K562 (cell line): Measurements from ENCODE around the gene CFAP251. TPM values are rescaled to one million over a fixed set of nuclear protein-coding genes. Genes with fewer than 3 reads are reported as not detected.
A peak's percentile ranks its signal among the peaks of the same experiment; 100 is the strongest.

Experiments used
- CBX1 ChIP-seq: sonication (generic); IDR thresholded peaks from 2 replicates; pipeline ENCODE4 v1.6.1; 2016; ENCODE audit warnings: antibody characterized with exemption, low read depth, mild to moderate bottlenecking
- CEBPZ ChIP-seq: fragments of 150-350 bp; IDR thresholded peaks from 2 replicates; pipeline ENCODE4 v1.6.1; 2014; ENCODE audit warnings: low read depth, mild to moderate bottlenecking, low read length, borderline replicate concordance
- FOXO4 ChIP-seq: fragments of 450-650 bp; formaldehyde crosslinking; IDR thresholded peaks from 2 replicates; pipeline ENCODE4 v1.4.0; 2020; ENCODE audit warnings: mild to moderate bottlenecking, moderate library complexity
- GABPB2 ChIP-seq: fragments of 250-450 bp; sonication (Bioruptor Pico); conservative IDR thresholded peaks from 2 replicates; pipeline ENCODE4 v1.5.1; 2021; ENCODE audit warnings: mild to moderate bottlenecking
- HIVEP1 ChIP-seq: fragments of 250-450 bp; sonication (Bioruptor Pico); IDR thresholded peaks from 2 replicates; pipeline ENCODE4 v1.4.0; 2020; ENCODE audit warnings: mild to moderate bottlenecking
- HMBOX1 ChIP-seq: sonication (generic); IDR thresholded peaks from 2 replicates; pipeline ENCODE4 v1.6.1; 2016
- MAX ChIP-seq: sonication (generic); formaldehyde crosslinking; IDR thresholded peaks from 2 replicates; pipeline ENCODE4 v1.9.0; 2022; ENCODE audit warnings: mild to moderate bottlenecking, missing genetic modification reagents
- MCM7 ChIP-seq, 2 experiments: fragments of 450-650 bp; IDR thresholded peaks; 2 replicates each; pipeline ENCODE4 v1.6.1; 2016 to 2018
- PCBP1 ChIP-seq: fragments of 200-400 bp; formaldehyde crosslinking; IDR thresholded peaks from 2 replicates; pipeline ENCODE4 v1.6.1; 2018; ENCODE audit warnings: mild to moderate bottlenecking, low read depth, low read length; ENCODE audit not compliant: poor library complexity, severe bottlenecking
- PRPF4 ChIP-seq: fragments of 200-400 bp; formaldehyde crosslinking; IDR thresholded peaks from one replicate; pipeline ENCODE4 v1.6.1; 2017; ENCODE audit warnings: low read length, low read depth, mild to moderate bottlenecking; ENCODE audit not compliant: insufficient read depth, poor library complexity, severe bottlenecking
- RBFOX2 ChIP-seq: fragments of 200-400 bp; formaldehyde crosslinking; IDR thresholded peaks from 2 replicates; pipeline ENCODE4 v1.6.1; 2017; ENCODE audit warnings: low read depth, mild to moderate bottlenecking, low read length, moderate library complexity
- SIN3B ChIP-seq: fragments of 450-650 bp; IDR thresholded peaks from 2 replicates; pipeline ENCODE4 v1.6.1; 2017; ENCODE audit warnings: low read depth, mild to moderate bottlenecking, moderate library complexity
- STAG1 ChIP-seq: sonication (generic); formaldehyde crosslinking; IDR thresholded peaks from 2 replicates; pipeline ENCODE4 v1.5.0; 2020; ENCODE audit warnings: missing genetic modification reagents, borderline replicate concordance
- TCF3 ChIP-seq: sonication (generic); formaldehyde crosslinking; IDR thresholded peaks from 2 replicates; pipeline ENCODE4 v1.4.0; 2020; ENCODE audit warnings: mild to moderate bottlenecking, missing genetic modification reagents
- TSHZ1 ChIP-seq: fragments of 250-450 bp; sonication (Bioruptor Pico); IDR thresholded peaks from 2 replicates; pipeline ENCODE4 v1.4.0; 2020; ENCODE audit warnings: mild to moderate bottlenecking, moderate library complexity
- USF1 ChIP-seq: sonication (generic); formaldehyde crosslinking; IDR thresholded peaks from 2 replicates; pipeline ENCODE4 v1.9.0; 2022; ENCODE audit warnings: mild to moderate bottlenecking, missing genetic modification reagents
- ZNF695 ChIP-seq: fragments of 450-650 bp; formaldehyde crosslinking; IDR thresholded peaks from 2 replicates; pipeline ENCODE4 v1.4.0; 2020; ENCODE audit warnings: mild to moderate bottlenecking, moderate library complexity
- polyA plus RNA-seq, 8 experiments: library from polyadenylated mRNA; depleted of rRNA in 4 of 8; stranded (reverse) in 5 of 8; unstranded in 3 of 8; fragments of >200 nt; fragmentation: Nextera tagmentation in 2 of 8; fragmentation: Illumina TruSeq in 1 of 8; extraction: Ambion mirVana in 2 of 8; extraction: Trizol in 1 of 8; gene quantifications; 2 replicates each; pipeline versions ENCODE4 v1.2.1 to v1.2.3, GENCODE V29; 2011 to 2014; ENCODE audit warnings: inconsistent platforms in 1 of 8, missing spikeins in 1 of 8
- total RNA-seq, 7 experiments: library from RNA; depleted of rRNA in 6 of 7; stranded (reverse); fragments of >200 nt in 6 of 7; fragmentation: Illumina TruSeq in 2 of 7; extraction: Trizol in 2 of 7; gene quantifications; 2 replicates each; pipeline versions ENCODE4 v1.2.1 to v1.2.3, GENCODE V29; 2011 to 2021; ENCODE audit warnings: low replicate concordance in 1 of 7

CFAP251 gene
- total and polyA plus RNA-seq, 9 of the 15 experiments (the other 6 are each of a cell fraction or from before 2014, with no cell fraction given) = 16.6 to 31.0 (median 19.1) TPM

GRCh38 chr12:122023339-122024131, 105.1 kb downstream of the CFAP251 start (continued):
- TF ChIP-seq TSHZ1 = no peak
- no peak for TF ChIP-seq PRPF4
- no peak for TF ChIP-seq PCBP1
- no peak for TF ChIP-seq SIN3B
- TF ChIP-seq FOXO4 = no peak
- no peak for TF ChIP-seq ZNF695 (CRISPR knock-in tag)
- TF ChIP-seq STAG1 (CRISPR knock-in tag) = peak; percentile 40; the same call in 1 of the 2 replicates
- peak; percentile 75 for TF ChIP-seq MAX (CRISPR knock-in tag)
- TF ChIP-seq TCF3 (CRISPR knock-in tag) = no peak
- TF ChIP-seq HMBOX1 = no peak
- peak; percentile 11; the same call in 1 of the 2 replicates for TF ChIP-seq CBX1
- TF ChIP-seq MCM7 (IDR thresholded peaks at IDR 0.05) = no peak
- no peak for TF ChIP-seq GABPB2 (CRISPR knock-in tag)
- TF ChIP-seq HIVEP1 (CRISPR knock-in tag) = no peak
- TF ChIP-seq RBFOX2 = peak; percentile 78
- TF ChIP-seq USF1 = peak; percentile 83
- TF ChIP-seq CEBPZ = no peak
